ENCODE measurements around the gene C12orf75.
A peak's percentile ranks its signal among the peaks of the same experiment; 100 is the strongest.

C12orf75 gene

DNA sequence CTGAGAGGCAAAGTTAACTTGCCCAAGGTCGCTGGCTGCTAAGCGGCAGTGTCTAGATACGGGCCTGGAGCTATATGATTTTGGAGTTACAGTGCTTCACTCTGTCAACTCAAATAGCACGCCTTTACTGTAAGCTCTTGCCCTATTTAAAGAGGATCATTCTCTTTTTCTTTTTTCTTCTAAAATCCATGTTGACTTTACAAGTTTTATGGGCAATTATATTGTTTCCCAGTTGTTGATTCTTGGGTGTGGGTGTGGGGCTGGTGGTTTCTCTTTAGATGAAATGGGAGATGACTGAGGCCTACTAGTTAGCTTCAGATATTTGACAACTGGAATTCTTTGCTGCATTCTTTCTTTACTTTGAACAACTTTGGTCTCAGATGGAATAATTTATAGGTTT is 70.7 kb downstream of the C12orf75 start (continued):
- TF ChIP-seq SP7 (tag by site-specific recombination; IDR thresholded peaks at IDR 0.05) (no peak), ZNF184 (tag by site-specific recombination; IDR thresholded peaks at IDR 0.05) (no peak), ZNF747 (tag by site-specific recombination; IDR thresholded peaks at IDR 0.05) (no peak), KLF10 (tag by site-specific recombination; IDR thresholded peaks at IDR 0.05) (no peak), ZNF391 (tag by site-specific recombination; IDR thresholded peaks at IDR 0.05; ENCODE audit: borderline replicate concordance, low read depth) (no peak), ZNF677 (tag by site-specific recombination; IDR thresholded peaks at IDR 0.05) (no peak), ZNF354C (tag by site-specific recombination; IDR thresholded peaks at IDR 0.05; ENCODE audit: borderline replicate concordance, low read depth) (no peak), ZNF768 (tag by site-specific recombination; IDR thresholded peaks at IDR 0.05) (no peak), PRDM1 (tag by site-specific recombination; IDR thresholded peaks at IDR 0.05) (no peak), ZNF221 (tag by site-specific recombination; IDR thresholded peaks at IDR 0.05; ENCODE audit: borderline replicate concordance) (no peak), ZNF366 (tag by site-specific recombination; conservative IDR thresholded peaks at IDR 0.05) (no peak), RBAK (tag by site-specific recombination; IDR thresholded peaks at IDR 0.05) (no peak), ZNF623 (tag by site-specific recombination; IDR thresholded peaks at IDR 0.05) (no peak)

DNA sequence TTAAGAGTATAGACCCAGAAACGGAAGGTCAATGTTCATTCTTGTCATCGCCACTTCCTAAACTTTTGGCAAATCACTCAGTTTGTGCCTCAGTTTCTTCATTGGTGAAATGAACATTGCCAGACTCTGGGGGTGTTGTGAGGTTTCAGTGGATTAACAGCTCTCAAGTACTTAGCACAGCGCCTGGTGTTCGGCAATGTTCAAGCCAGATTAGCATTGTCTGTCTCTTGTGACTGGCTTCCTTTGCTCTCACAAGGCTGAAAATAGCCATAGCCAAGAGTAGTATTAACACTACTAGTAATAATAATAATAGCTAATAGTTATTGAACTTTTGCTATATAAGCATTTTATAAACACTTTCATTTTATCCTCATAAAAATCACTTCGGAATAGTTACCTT is 71.9 kb downstream of the C12orf75 start:
- Histone ChIP-seq H3K4me1 (ENCODE audit: control insufficient read depth, insufficient read depth, low read length) (peaks cover 12% of the 10 kb centered on the region), H3K4me3 (ENCODE audit: low read depth, low read length) (no peak overlapping the region), H3K9me3 (ENCODE audit: control insufficient read depth, insufficient read depth, low read depth, low read length) (no peaks in the 10 kb centered on the region), H3K36me3 (ENCODE audit: control insufficient read depth in 2 of 2, insufficient read depth in 1 of 2, low read length in 2 of 2) (no peaks in the 10 kb centered on the region), H3K27ac (ENCODE audit: extremely low read depth, low read depth, low read length) (0 out of 2 replicates have a peak overlapping the region, but pooled peaks have one; percentile 68)
- no peak for TF ChIP-seq ZNF350 (tag by site-specific recombination; IDR thresholded peaks at IDR 0.05)
- TF ChIP-seq HOXA7 (CRISPR knock-in tag; IDR thresholded peaks at IDR 0.05; ENCODE audit: borderline replicate concordance), result no peak
- TF ChIP-seq TSHZ1 (tag by site-specific recombination; IDR thresholded peaks at IDR 0.05; ENCODE audit: borderline replicate concordance), result no peak
- ChIA-PET POLR2A (no interaction called here), CTCF (interaction anchor here (0.6 to 0.8 kb wide), 3 partner anchors 16 to 233 kb away, joined by 3 read pairs; no protein-coding TSS in a partner anchor)

- no peak overlapping the region for H3K27ac ChIP-seq (ENCODE audit: extremely low read depth, low read depth, low read length)
- TF ChIP-seq ZNF221 (tag by site-specific recombination; IDR thresholded peaks at IDR 0.05; ENCODE audit: borderline replicate concordance), result no peak
- TF ChIP-seq GLIS1 (tag by site-specific recombination; IDR thresholded peaks at IDR 0.05), result no peak
- no peak for TF ChIP-seq IKZF3 (tag by site-specific recombination; IDR thresholded peaks at IDR 0.05)
- TF ChIP-seq, protein P1, sequence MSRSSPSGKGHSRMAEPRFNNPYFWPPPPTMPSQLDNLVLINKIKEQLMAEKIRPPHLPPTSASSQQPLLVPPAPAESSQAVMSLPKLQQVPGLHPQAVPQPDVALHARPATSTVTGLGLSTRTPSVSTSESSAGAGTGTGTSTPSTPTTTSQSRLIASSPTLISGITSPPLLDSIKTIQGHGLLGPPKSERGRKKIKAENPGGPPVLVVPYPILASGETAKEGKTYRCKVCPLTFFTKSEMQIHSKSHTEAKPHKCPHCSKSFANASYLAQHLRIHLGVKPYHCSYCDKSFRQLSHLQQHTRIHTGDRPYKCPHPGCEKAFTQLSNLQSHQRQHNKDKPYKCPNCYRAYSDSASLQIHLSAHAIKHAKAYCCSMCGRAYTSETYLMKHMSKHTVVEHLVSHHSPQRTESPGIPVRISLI (tag by site-specific recombination; IDR thresholded peaks at IDR 0.05), result no peak
- TF ChIP-seq ZIC2 (tag by site-specific recombination; IDR thresholded peaks at IDR 0.05), result no peak
- TF ChIP-seq GLIS2 (tag by site-specific recombination; IDR thresholded peaks at IDR 0.05), result no peak
- TF ChIP-seq ZNF114 (tag by site-specific recombination; IDR thresholded peaks at IDR 0.05), result no peak
- TF ChIP-seq REPIN1 (tag by site-specific recombination; IDR thresholded peaks at IDR 0.05; ENCODE audit: low read depth), result no peak
- TF ChIP-seq SCRT1 (tag by site-specific recombination; IDR thresholded peaks at IDR 0.05; ENCODE audit: borderline replicate concordance), result no peak
- TF ChIP-seq SALL2 (tag by site-specific recombination; IDR thresholded peaks at IDR 0.05; ENCODE audit: borderline replicate concordance), result no peak
- no peak for TF ChIP-seq ZBTB17 (tag by site-specific recombination; IDR thresholded peaks at IDR 0.05)
- no peak for TF ChIP-seq ZBTB8A (tag by site-specific recombination; IDR thresholded peaks at IDR 0.05)
- ChIA-PET CTCF (interaction anchor here (0.6 kb wide), 1 partner anchor 17 kb away, joined by 3 read pairs; no protein-coding TSS in a partner anchor), POLR2A (no interaction called here)
- H3K36me3 ChIP-seq (ENCODE audit: control insufficient read depth in 2 of 2, insufficient read depth in 1 of 2, low read length in 2 of 2), result no peaks in the 10 kb centered on the region
- H3K4me1 ChIP-seq (ENCODE audit: control insufficient read depth, insufficient read depth, low read length), result peaks cover 12% of the 10 kb centered on the region
- H3K9me3 ChIP-seq (ENCODE audit: control insufficient read depth, insufficient read depth, low read depth, low read length), result no peaks in the 10 kb centered on the region
- H3K4me3 ChIP-seq (ENCODE audit: low read depth, low read length), result no peak overlapping the region
Observed at GRCh38 chr12:105403095-105403494, 72.6 kb downstream of the C12orf75 start.
